Measurements from ENCODE around the gene CHST15.

The CHST15 gene

GRCh38 chr10:124025660-124026588 lies 67.5 kb downstream of the CHST15 start:
- no peak for DNase-seq

- no peak for DNase-seq
These were observed 68.2 kb downstream of the CHST15 start for GRCh38 chr10:124025152-124025551.

GRCh38 chr10:124022066-124022465 lies 71.3 kb downstream of the CHST15 start:
- no peak for DNase-seq

GRCh38 chr10:124020981-124021815 lies 72.2 kb downstream of the CHST15 start:
- no peak for DNase-seq

GRCh38 chr10:124019886-124020797 lies 73.3 kb downstream of the CHST15 start:
- no peak for DNase-seq

- no peak for DNase-seq
These were observed 74.4 kb downstream of the CHST15 start for GRCh38 chr10:124018886-124019525.

- no peak for DNase-seq
These were observed 75.7 kb downstream of the CHST15 start for GRCh38 chr10:124017729-124018128.

- no peak for DNase-seq
These were observed 76.5 kb downstream of the CHST15 start for GRCh38 chr10:124016804-124017375.

- DNase-seq, result no peak
These were observed 77.4 kb downstream of the CHST15 start for GRCh38 chr10:124015991-124016390.

- DNase-seq, result no peak
These were observed 78.8 kb downstream of the CHST15 start for GRCh38 chr10:124014416-124015154.

GRCh38 chr10:124013916-124014315 lies 79.5 kb downstream of the CHST15 start:
- DNase-seq, result no peak

GRCh38 chr10:124012991-124013390 lies 80.4 kb downstream of the CHST15 start:
- DNase-seq, result no peak

GRCh38 chr10:124012583-124012982 lies 80.8 kb downstream of the CHST15 start:
- no peak for DNase-seq

- no peak for DNase-seq
These were observed 81.3 kb downstream of the CHST15 start for GRCh38 chr10:124012066-124012465.

GRCh38 chr10:124011464-124011863 lies 81.9 kb downstream of the CHST15 start:
- DNase-seq, result no peak

- no peak for DNase-seq
These were observed 82.8 kb downstream of the CHST15 start for GRCh38 chr10:124010563-124011131.

GRCh38 chr10:124010024-124010423 lies 83.4 kb downstream of the CHST15 start:
- no peak for DNase-seq

GRCh38 chr10:124009231-124010015 lies 84.0 kb downstream of the CHST15 start:
- DNase-seq, result no peak

- no peak for DNase-seq
These were observed 84.7 kb downstream of the CHST15 start for GRCh38 chr10:124008681-124009080.

- no peak for DNase-seq
These were observed 85.2 kb downstream of the CHST15 start for GRCh38 chr10:124008187-124008586.
